ENCODE data around the gene FYB1.

Gene FYB1

GRCh38 chr5:39169081-39169480, 50.3 kb downstream of the FYB1 start:
- Mint-ChIP-seq H3K27ac (no peak overlapping the region), H3K36me3 (ENCODE audit: low read depth) (no peaks in the 10 kb centered on the region), H3K9me3 (peaks cover 9% of the 10 kb centered on the region), H3K27me3 (ENCODE audit: low read depth) (no peaks in the 10 kb centered on the region), H3K4me1 (no peaks in the 10 kb centered on the region), H3K4me3 (no peak overlapping the region)
- no peak for TF ChIP-seq CTCF (IDR thresholded peaks at IDR 0.05; ENCODE audit: unreplicated experiment in 3 of 3)

GRCh38 chr5:39167972-39168342, 51.4 kb downstream of the FYB1 start:
- Mint-ChIP-seq H3K27ac (no peak overlapping the region), H3K4me3 (no peak overlapping the region), H3K27me3 (ENCODE audit: low read depth) (no peaks in the 10 kb centered on the region), H3K9me3 (peaks cover 5% of the 10 kb centered on the region), H3K4me1 (no peaks in the 10 kb centered on the region), H3K36me3 (ENCODE audit: low read depth) (no peaks in the 10 kb centered on the region)
- no peak for TF ChIP-seq CTCF (IDR thresholded peaks at IDR 0.05; ENCODE audit: unreplicated experiment in 3 of 3)

- no peak for TF ChIP-seq CTCF (IDR thresholded peaks at IDR 0.05; ENCODE audit: unreplicated experiment in 3 of 3)
- Mint-ChIP-seq H3K4me3 (no peak overlapping the region), H3K27me3 (ENCODE audit: low read depth) (no peaks in the 10 kb centered on the region), H3K9me3 (peaks cover 3% of the 10 kb centered on the region), H3K4me1 (no peaks in the 10 kb centered on the region), H3K36me3 (ENCODE audit: low read depth) (no peaks in the 10 kb centered on the region), H3K27ac (no peak overlapping the region)
These were observed 52.0 kb downstream of the FYB1 start for GRCh38 chr5:39167141-39167971.

- no peak overlapping the region for H3K4me3 Mint-ChIP-seq
- peaks cover 4% of the 10 kb centered on the region for H3K4me1 Mint-ChIP-seq
- no peaks in the 10 kb centered on the region for H3K9me3 Mint-ChIP-seq
- H3K36me3 Mint-ChIP-seq (ENCODE audit: low read depth) = no peaks in the 10 kb centered on the region
- no peak for TF ChIP-seq CTCF (IDR thresholded peaks at IDR 0.05; ENCODE audit: unreplicated experiment in 3 of 3)
- H3K27me3 Mint-ChIP-seq (ENCODE audit: low read depth) = no peaks in the 10 kb centered on the region
- no peak overlapping the region for H3K27ac Mint-ChIP-seq
These were observed 54.6 kb downstream of the FYB1 start for GRCh38 chr5:39164529-39165402.

GRCh38 chr5:39164016-39164415, 55.3 kb downstream of the FYB1 start:
- no peaks in the 10 kb centered on the region for H3K27me3 Mint-ChIP-seq (ENCODE audit: low read depth)
- TF ChIP-seq CTCF (IDR thresholded peaks at IDR 0.05; ENCODE audit: unreplicated experiment in 3 of 3) = no peak
- no peak overlapping the region for H3K27ac Mint-ChIP-seq
- H3K9me3 Mint-ChIP-seq = no peaks in the 10 kb centered on the region
- no peaks in the 10 kb centered on the region for H3K36me3 Mint-ChIP-seq (ENCODE audit: low read depth)
- H3K4me1 Mint-ChIP-seq = peaks cover 4% of the 10 kb centered on the region
- H3K4me3 Mint-ChIP-seq = no peak overlapping the region

Data from nephron (organoid).